GM23338 (cell line): Measurements from ENCODE around the gene PCSK6. TPM values are rescaled to one million over a fixed set of nuclear protein-coding genes. Genes with fewer than 3 reads are reported as not detected.

ENCODE experiments used
- ATAC-seq: fragments of 200-7000 bp; cut with Tn5 transposase; 3 replicates; pipeline ENCODE4 v1.9.1; 2020
- DNase-seq: peaks from one replicate; pipeline ENCODE4 v3.0.0-alpha.2; 2015; ENCODE audit warnings: low spot score
- H2AFZ ChIP-seq: fragments of 200-600 bp; sonication (generic); 2 replicates; pipeline ENCODE4 v1.8.0; 2016; ENCODE audit warnings: antibody characterized with exemption, mild to moderate bottlenecking, moderate library complexity
- H3F3A ChIP-seq: fragments of 200-600 bp; sonication (generic); replicated peaks from 2 replicates; pipeline ENCODE4 v1.8.0; 2017; ENCODE audit warnings: antibody characterized with exemption, mixed run types, low read depth
- H3K27ac ChIP-seq: fragments of 200-600 bp; sonication (generic); 2 replicates; pipeline ENCODE4 v1.6.1; 2016; ENCODE audit warnings: low read depth
- H3K27me3 ChIP-seq: fragments of 200-600 bp; sonication (generic); 2 replicates; pipeline ENCODE4 v1.8.0; 2016; ENCODE audit warnings: mild to moderate bottlenecking, mixed run types, moderate library complexity; ENCODE audit not compliant: insufficient read depth
- H3K36me3 ChIP-seq: fragments of 200-600 bp; sonication (generic); 2 replicates; pipeline ENCODE4 v1.8.0; 2016; ENCODE audit warnings: mild to moderate bottlenecking; ENCODE audit not compliant: insufficient read depth
- H3K4me1 ChIP-seq: fragments of 200-600 bp; sonication (generic); 2 replicates; pipeline ENCODE4 v1.8.0; 2016; ENCODE audit warnings: mild to moderate bottlenecking, moderate library complexity; ENCODE audit not compliant: insufficient read depth
- H3K4me2 ChIP-seq: fragments of 200-600 bp; sonication (generic); 2 replicates; pipeline ENCODE4 v1.7.1; 2017; ENCODE audit warnings: mixed run types
- H3K4me3 ChIP-seq: fragments of 200-600 bp; sonication (generic); 2 replicates; pipeline ENCODE4 v1.6.1; 2016; ENCODE audit warnings: mixed run types
- H3K79me2 ChIP-seq: fragments of 200-600 bp; sonication (generic); replicated peaks from 2 replicates; pipeline ENCODE4 v1.8.0; 2017; ENCODE audit warnings: mild to moderate bottlenecking; ENCODE audit not compliant: insufficient read depth
- H3K9me2 ChIP-seq: fragments of 200-600 bp; sonication (generic); 2 replicates; pipeline ENCODE4 v1.8.0; 2017; ENCODE audit not compliant: insufficient read depth
- H4K20me1 ChIP-seq: fragments of 200-600 bp; sonication (generic); replicated peaks from 2 replicates; pipeline ENCODE4 v1.8.0; 2017; ENCODE audit warnings: mild to moderate bottlenecking; ENCODE audit not compliant: insufficient read depth
- H3K27ac Mint-ChIP-seq: 2 replicates; pipeline ENCODE4 v1.8.0; 2020; ENCODE audit warnings: inconsistent platforms, mild to moderate bottlenecking, moderate library complexity, mixed read lengths
- H3K27me3 Mint-ChIP-seq: 3 replicates; pipeline ENCODE4 v1.8.0; 2022; ENCODE audit warnings: low read depth, mild to moderate bottlenecking, moderate library complexity, mixed read lengths, inconsistent platforms; ENCODE audit not compliant: insufficient read depth, poor library complexity
- H3K36me3 Mint-ChIP-seq: 3 replicates; pipeline ENCODE4 v1.8.0; 2021; ENCODE audit warnings: low read depth, mild to moderate bottlenecking, inconsistent platforms, moderate library complexity, mixed read lengths
- H3K4me1 Mint-ChIP-seq: 3 replicates; pipeline ENCODE4 v1.8.0; 2020; ENCODE audit warnings: mild to moderate bottlenecking, inconsistent platforms, mixed read lengths
- H3K4me3 Mint-ChIP-seq: 3 replicates; pipeline ENCODE4 v1.8.0; 2021; ENCODE audit warnings: moderate library complexity, mild to moderate bottlenecking, inconsistent platforms, mixed read lengths
- H3K9me3 Mint-ChIP-seq: 3 replicates; pipeline ENCODE4 v1.8.0; 2020; ENCODE audit warnings: moderate library complexity, mild to moderate bottlenecking, inconsistent platforms, mixed read lengths
- CREB1 ChIP-seq: fragments of 250-450 bp; sonication (Bioruptor Pico); IDR thresholded peaks from 2 replicates; pipeline ENCODE4 v1.5.0; 2020; ENCODE audit warnings: low read depth, mild to moderate bottlenecking, moderate library complexity
- EZH2 ChIP-seq: fragments of 200-600 bp; sonication (generic); IDR thresholded peaks from one replicate; pipeline ENCODE4 v1.8.0; 2017; ENCODE audit warnings: antibody characterized with exemption, mild to moderate bottlenecking, low read depth; ENCODE audit not compliant: unreplicated experiment
- JUNB ChIP-seq: IDR thresholded peaks from one replicate; pipeline ENCODE4 v1.6.1; 2016; ENCODE audit warnings: antibody characterized with exemption; ENCODE audit not compliant: unreplicated experiment
- NANOG ChIP-seq: IDR thresholded peaks from 2 replicates; pipeline ENCODE4 v1.6.1; 2016; ENCODE audit warnings: antibody characterized with exemption, borderline replicate concordance
- POLR2AphosphoS5 ChIP-seq: IDR thresholded peaks from 2 replicates; pipeline ENCODE4 v1.6.1; 2016; ENCODE audit warnings: antibody characterized with exemption, low read depth
- STAT1 ChIP-seq: IDR thresholded peaks from one replicate; pipeline ENCODE4 v1.6.1; 2016; ENCODE audit warnings: antibody characterized with exemption; ENCODE audit not compliant: unreplicated experiment
- ZNF114 ChIP-seq: fragments of 250-450 bp; sonication (Bioruptor Pico); IDR thresholded peaks from 2 replicates; pipeline ENCODE4 v1.5.0; 2020; ENCODE audit warnings: mild to moderate bottlenecking, moderate library complexity
- ZNF331 ChIP-seq: fragments of 250-450 bp; sonication (Bioruptor Pico); IDR thresholded peaks from 2 replicates; pipeline ENCODE4 v1.5.0; 2020; ENCODE audit warnings: low read depth, mild to moderate bottlenecking, moderate library complexity
- polyA plus RNA-seq: library from polyadenylated mRNA; unstranded; fragments of >200 nt; fragmentation: Nextera tagmentation; extraction: Ambion mirVana; gene quantifications from 2 replicates; pipeline ENCODE4 v1.2.1, GENCODE V29; 2016
- total RNA-seq: library from RNA; depleted of rRNA; stranded (reverse); fragments of >200 nt; shearing (Covaris generic); gene quantifications from 2 replicates; pipeline ENCODE4 v1.2.3, GENCODE V29; 2014
- TF ChIP-seq, protein P1 (sequence below), 2 experiments: fragments of 200-600 bp in 1 of 2; sonication (generic) in 1 of 2; conservative IDR thresholded peaks; 2 replicates each; pipeline versions ENCODE4 v1.5.1 to v1.6.1; 2016 to 2017; ENCODE audit warnings: antibody characterized with exemption in 2 of 2, low read depth in 2 of 2, mild to moderate bottlenecking in 2 of 2, moderate library complexity in 1 of 2
- TF ChIP-seq, protein P2 (sequence below): IDR thresholded peaks from 2 replicates; pipeline ENCODE4 v1.6.1; 2016; ENCODE audit warnings: antibody characterized with exemption

PCSK6 gene
- total and polyA plus RNA-seq, 2 experiments from 2014 or later: 1.7 to 6.7 TPM

DNA sequence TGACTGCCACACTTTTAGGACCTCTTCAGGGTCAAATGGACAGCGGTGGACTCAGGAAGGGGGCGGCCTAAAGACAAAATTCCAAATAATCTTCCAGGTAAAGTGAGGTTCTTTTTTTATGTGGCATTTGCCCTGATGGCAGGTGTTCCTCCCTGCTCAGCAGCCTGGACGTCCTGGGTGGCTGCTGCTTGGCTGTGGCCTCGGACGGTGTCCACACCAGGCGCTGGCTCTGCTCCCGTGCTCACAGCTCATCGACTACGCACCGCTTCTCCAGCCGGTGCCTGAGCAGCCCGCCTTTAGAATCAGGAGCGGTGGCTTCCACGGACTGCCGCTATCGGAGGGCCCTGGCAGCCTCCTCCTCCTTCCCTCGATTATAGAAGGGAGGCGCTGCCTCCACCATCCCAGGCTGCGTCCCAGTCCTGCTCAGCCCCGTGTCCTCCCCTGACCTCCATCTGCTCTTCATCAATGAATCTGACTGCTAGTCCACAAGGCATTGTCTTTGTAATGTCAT lies 41.9 kb downstream of the PCSK6 start (continued):
- no peak for TF ChIP-seq JUNB
- no peak for TF ChIP-seq ZNF331
- TF ChIP-seq STAT1: no peak
- TF ChIP-seq NANOG: no peak
- TF ChIP-seq EZH2: no peak

DNA sequence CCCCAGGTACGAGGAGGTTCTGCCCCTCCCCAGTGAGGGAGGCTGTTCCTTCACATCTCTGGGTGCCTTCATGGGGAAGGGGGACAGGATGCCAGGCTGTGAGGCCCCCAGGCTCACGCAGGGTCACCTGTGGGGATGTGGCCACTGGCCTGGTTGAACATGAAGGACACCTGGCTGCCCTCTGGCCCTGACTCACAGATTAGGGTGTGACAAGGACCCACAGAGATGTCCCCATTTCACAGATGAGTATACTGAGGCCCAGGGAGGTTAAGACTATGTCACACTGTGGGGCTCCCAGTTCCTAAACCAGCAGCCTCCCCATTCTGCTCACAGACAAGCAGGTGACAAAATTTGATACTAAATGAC lies 42.4 kb downstream of the PCSK6 start:
- H3K9me3 Mint-ChIP-seq: no peaks in the 10 kb centered on the region; the same call in 2 of the 3 replicates
- peaks cover 3% of the 10 kb centered on the region; the same call in 2 of the 3 replicates for H3K4me1 Mint-ChIP-seq
- no peak for TF ChIP-seq NANOG
- TF ChIP-seq, protein P1, sequence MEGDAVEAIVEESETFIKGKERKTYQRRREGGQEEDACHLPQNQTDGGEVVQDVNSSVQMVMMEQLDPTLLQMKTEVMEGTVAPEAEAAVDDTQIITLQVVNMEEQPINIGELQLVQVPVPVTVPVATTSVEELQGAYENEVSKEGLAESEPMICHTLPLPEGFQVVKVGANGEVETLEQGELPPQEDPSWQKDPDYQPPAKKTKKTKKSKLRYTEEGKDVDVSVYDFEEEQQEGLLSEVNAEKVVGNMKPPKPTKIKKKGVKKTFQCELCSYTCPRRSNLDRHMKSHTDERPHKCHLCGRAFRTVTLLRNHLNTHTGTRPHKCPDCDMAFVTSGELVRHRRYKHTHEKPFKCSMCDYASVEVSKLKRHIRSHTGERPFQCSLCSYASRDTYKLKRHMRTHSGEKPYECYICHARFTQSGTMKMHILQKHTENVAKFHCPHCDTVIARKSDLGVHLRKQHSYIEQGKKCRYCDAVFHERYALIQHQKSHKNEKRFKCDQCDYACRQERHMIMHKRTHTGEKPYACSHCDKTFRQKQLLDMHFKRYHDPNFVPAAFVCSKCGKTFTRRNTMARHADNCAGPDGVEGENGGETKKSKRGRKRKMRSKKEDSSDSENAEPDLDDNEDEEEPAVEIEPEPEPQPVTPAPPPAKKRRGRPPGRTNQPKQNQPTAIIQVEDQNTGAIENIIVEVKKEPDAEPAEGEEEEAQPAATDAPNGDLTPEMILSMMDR (conservative IDR thresholded peaks at IDR 0.05; ENCODE audit: low read depth in 2 of 2): no peak
- no peak for TF ChIP-seq JUNB
- no peak for TF ChIP-seq ZNF331
- TF ChIP-seq STAT1: no peak
- TF ChIP-seq ZNF114 (CRISPR knock-in tag): no peak
- TF ChIP-seq, protein P2, sequence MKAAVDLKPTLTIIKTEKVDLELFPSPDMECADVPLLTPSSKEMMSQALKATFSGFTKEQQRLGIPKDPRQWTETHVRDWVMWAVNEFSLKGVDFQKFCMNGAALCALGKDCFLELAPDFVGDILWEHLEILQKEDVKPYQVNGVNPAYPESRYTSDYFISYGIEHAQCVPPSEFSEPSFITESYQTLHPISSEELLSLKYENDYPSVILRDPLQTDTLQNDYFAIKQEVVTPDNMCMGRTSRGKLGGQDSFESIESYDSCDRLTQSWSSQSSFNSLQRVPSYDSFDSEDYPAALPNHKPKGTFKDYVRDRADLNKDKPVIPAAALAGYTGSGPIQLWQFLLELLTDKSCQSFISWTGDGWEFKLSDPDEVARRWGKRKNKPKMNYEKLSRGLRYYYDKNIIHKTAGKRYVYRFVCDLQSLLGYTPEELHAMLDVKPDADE: no peak
- TF ChIP-seq CREB1: no peak
- no peak for TF ChIP-seq EZH2
- TF ChIP-seq POLR2AphosphoS5: no peak
- H4K20me1 ChIP-seq: no peaks in the 10 kb centered on the region
- DNase-seq (no peak), ATAC-seq (no peak)
- H3K4me3 Mint-ChIP-seq: no peak overlapping the region
- no peak overlapping the region for H2AFZ ChIP-seq
- no peaks in the 10 kb centered on the region for H3K36me3 Mint-ChIP-seq
- H3K27ac Mint-ChIP-seq: no peak overlapping the region
- H3F3A ChIP-seq: no peaks in the 10 kb centered on the region
- no peak overlapping the region for H3K27ac ChIP-seq
- no peaks in the 10 kb centered on the region for H3K4me1 ChIP-seq
- H3K4me2 ChIP-seq: no peak overlapping the region
- no peaks in the 10 kb centered on the region for H3K27me3 ChIP-seq
- no peaks in the 10 kb centered on the region for H3K79me2 ChIP-seq
- no peak overlapping the region for H3K4me3 ChIP-seq
- H3K27me3 Mint-ChIP-seq: no peaks in the 10 kb centered on the region
- no peaks in the 10 kb centered on the region for H3K36me3 ChIP-seq
- no peaks in the 10 kb centered on the region for H3K9me2 ChIP-seq

DNA sequence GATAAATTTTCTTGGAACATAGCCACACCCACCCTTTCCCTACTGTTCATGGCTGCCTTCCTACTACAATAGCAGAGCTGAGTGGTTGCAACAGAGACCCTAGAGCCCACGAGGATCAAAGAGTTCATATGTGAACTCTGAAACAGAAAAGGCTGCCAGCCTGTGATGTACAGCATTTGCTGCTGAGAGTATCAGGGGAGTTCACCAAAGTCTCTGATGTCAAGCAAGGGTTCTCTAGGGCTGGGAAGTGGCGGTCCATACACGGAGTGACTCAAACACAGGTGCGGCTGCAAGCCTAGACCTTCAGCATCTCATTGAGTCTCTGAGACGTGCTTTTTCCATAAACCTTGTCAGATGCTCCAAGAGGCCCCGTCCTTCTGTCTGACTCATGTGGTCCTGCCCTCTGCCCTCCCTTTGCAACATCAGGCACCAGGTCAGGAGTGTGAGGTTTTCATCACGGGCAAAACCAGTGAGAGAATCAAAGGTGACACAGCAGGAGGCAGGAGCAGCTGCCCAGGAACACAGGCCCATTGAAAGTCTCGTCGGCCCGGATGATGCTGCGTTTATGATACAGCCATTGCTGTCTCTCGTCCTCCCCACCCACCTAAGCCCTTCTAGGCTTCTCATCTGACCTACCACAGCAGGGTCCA lies 42.9 kb downstream of the PCSK6 start:
- Histone ChIP-seq H3K27me3 (no peaks in the 10 kb centered on the region), H4K20me1 (no peaks in the 10 kb centered on the region), H3K27ac (no peak overlapping the region), H3K4me1 (no peaks in the 10 kb centered on the region; the same call in 1 of the 2 replicates), H3K4me3 (no peak overlapping the region), H3K4me2 (no peak overlapping the region), H3K79me2 (no peaks in the 10 kb centered on the region), H3K36me3 (no peaks in the 10 kb centered on the region), H3K9me2 (no peaks in the 10 kb centered on the region), H3F3A (no peaks in the 10 kb centered on the region), H2AFZ (no peak overlapping the region)
- peaks cover 8% of the 10 kb centered on the region; the same call in 2 of the 3 replicates for H3K4me1 Mint-ChIP-seq
- DNase-seq (no peak), ATAC-seq (no peak)
- H3K4me3 Mint-ChIP-seq: no peak overlapping the region
- H3K27me3 Mint-ChIP-seq: no peaks in the 10 kb centered on the region
- H3K9me3 Mint-ChIP-seq: no peaks in the 10 kb centered on the region; the same call in 2 of the 3 replicates
- H3K36me3 Mint-ChIP-seq: no peaks in the 10 kb centered on the region
- no peak overlapping the region for H3K27ac Mint-ChIP-seq
- no peak for TF ChIP-seq CREB1
- TF ChIP-seq, protein P2: no peak
- TF ChIP-seq POLR2AphosphoS5: no peak
- no peak for TF ChIP-seq JUNB
- no peak for TF ChIP-seq EZH2
- TF ChIP-seq STAT1: no peak
- TF ChIP-seq, protein P1 (conservative IDR thresholded peaks at IDR 0.05; ENCODE audit: low read depth in 2 of 2): no peak
